GM19238 (cell line): ENCODE data around the gene CDK10.

Experiments
- DNase-seq: peaks from one replicate; pipeline ENCODE4 v3.0.0; 2011; ENCODE audit warnings: low spot score; ENCODE audit not compliant: insufficient read length

Gene CDK10

DNA sequence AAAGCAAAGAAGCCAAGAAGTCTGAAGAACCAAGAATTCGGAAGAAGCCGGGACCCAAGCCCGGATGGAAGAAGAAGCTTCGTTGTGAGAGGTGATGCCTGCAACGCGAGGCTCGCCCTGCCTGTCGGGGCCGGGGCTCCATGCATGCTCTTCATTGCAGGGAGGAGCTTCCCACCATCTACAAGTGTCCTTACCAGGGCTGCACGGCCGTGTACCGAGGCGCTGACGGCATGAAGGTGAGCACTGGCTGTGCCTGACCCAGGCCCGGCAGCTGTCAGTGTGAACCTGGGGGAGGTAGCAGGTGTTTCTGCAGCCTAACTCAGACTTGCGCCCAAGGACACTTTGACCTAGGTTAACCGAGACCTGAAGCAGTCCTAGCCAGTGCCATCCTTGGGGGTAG, 46.8 kb downstream of the CDK10 start:
- DNase-seq, result no peak

DNA sequence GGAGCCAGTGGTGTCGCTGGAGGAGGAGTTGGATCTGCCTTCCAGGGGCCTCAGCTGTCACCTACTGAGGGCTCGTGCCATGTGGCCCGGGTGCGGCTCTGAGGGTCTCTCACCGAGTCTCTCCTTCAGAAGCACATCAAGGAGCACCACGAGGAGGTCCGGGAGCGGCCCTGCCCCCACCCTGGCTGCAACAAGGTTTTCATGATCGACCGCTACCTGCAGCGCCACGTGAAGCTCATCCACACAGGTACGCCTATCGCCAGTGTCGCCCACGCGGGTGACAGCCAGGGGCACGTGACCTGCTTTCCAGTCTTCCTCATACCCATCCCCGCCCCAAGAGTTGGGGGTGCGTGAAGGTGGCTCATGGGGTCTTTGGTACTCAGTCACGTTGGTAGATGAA, 47.3 kb downstream of the CDK10 start:
- no peak for DNase-seq

DNA sequence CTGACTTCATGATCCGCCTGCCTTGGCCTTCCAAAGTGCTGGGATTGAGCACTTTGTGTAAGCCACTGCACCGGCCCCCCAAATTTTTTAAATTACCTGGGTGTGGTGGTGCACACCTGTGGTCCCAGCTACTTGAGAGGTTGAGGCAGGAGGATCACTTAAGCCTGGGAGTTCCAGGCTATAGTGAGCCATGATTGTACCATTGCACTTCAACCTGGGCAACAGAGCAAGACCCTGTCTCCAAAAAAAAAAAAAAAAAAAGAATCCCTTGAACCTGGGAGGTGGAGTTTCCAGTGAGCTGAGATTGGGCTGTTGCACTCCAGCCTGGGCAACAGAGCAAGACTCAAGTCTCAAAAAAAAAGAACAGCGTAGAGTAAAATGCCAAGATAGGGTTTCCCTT, 50.1 kb downstream of the CDK10 start:
- no peak for DNase-seq

DNA sequence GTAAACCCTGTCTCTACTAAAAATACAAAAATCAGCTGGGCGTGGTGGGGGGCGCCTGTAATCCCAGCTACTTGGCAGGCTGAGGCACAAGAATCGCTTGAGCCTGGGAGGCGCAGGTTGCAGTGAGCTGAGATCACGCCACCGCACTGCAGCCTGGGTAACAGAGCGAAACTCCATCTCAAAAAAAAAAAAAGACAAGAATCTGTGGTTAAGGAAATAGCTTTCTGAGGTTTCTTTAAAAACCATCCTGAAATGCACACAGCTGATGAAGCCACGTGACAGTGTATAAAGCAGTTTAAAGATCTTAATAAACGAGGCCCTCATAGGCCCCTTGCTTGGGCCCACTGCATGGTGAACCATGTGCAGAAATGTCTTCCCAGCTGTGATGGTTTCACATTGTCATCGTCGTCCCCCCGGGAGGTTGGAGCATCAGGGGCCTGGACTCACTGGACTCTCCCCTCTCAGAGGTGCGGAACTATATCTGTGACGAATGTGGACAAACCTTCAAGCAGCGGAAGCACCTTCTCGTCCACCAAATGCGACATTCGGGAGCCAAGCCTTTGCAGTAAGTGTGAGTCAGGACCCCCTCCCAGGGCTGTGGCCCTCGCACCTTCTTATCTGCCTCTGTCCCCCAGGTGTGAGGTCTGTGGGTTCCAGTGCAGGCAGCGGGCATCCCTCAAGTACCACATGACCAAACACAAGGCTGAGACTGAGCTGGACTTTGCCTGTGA, 51.0 kb downstream of the CDK10 start:
- DNase-seq, result no peak

DNA sequence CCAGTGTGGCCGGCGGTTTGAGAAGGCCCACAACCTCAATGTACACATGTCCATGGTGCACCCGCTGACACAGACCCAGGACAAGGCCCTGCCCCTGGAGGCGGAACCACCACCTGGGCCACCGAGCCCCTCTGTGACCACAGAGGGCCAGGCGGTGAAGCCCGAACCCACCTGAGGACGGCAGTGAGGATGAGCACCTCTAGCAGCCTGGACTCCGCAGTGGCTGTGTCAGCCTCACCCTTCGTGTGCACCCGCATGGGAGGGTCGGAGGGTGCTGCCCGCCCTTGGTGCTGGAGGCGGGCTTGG, 51.5 kb downstream of the CDK10 start:
- DNase-seq, result no peak

DNA sequence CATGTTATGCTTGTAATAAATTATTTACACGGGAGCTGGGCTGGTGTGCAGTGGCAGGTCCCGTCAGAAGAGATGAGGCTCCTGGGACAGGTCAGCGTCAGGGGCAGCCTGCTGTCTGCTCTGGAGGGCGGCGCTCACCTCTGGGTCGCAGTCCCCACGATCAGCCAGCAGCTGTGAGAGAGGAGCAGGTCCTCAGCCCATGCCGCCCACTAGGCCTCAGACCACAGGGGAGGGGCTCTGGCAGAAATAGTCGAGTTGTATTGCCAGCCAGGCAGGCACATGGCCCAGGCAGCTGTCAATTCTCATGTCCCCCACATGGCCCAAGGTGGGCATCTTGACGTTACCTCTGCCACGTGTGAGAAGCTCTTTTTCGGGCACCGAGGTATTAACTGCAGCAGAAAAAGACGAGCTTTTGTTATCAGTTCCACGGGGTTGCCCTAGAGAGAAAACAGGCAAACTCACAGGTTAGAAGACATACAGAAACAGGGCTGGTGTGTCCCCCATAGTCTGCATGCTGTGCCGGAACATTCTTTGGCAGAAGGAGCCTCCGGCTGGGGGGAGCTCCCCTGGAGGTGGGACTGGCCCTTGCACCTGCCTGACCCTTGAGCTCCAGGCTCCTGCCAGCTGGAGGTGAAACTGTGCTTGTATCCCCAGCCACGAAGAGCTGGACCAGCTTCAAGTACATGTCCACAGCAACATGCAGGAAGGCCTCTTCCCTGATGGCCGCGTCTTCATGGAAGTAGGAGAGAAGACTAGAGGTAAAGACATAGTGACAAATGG, 52.2 kb downstream of the CDK10 start:
- no peak for DNase-seq

DNA sequence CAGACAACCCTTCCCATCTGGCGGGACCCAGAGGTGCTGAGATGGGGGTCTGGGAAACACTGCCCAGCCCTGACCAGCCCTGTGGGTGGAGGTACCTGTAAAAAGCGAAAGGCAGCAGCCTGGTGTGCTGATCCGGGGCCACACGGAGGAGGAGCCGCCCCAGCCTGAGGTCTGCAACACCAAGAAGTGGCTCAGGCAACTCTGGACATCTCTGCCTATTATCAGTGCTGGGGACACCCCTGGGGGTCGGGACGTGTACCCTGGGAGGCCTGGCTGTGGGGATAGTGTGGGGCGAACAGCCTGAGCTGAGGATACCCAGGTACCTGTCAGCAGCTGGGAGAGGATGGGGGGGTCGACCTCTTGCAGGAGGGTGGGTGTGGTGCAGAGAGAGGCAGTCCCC, 52.9 kb downstream of the CDK10 start:
- DNase-seq, result no peak

DNA sequence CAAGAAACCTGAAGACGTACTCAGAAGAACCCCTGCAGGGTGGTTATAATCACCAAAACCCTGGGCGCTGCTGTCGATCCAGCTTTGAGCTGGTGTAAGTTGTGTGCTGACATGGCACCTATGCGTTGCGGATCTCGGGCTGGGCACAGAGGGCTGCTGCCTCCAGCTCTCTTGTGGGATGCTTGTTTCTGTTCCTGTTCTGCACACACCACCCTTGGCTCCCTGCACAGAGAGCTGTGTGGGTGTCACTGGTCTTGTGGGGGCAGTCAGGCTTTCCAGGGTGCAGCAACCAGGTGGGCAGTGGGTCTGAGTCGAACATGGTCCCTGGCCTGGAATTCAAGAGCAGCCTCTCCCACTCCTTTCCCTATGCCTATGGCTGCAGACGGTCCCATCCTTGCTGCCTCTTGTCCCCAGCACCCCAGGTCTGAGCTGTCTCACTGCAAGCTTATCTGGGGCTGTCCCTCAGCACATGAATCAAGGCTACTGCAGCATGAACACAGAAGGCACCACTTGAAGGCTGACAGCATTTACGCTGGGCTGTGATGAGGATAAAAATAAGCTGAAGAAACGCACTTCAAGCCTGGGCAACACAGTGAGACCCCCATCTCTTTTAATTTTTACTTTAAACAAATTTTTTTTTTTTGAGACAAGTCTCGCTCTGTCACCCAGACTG, 55.0 kb downstream of the CDK10 start:
- no peak for DNase-seq

DNA sequence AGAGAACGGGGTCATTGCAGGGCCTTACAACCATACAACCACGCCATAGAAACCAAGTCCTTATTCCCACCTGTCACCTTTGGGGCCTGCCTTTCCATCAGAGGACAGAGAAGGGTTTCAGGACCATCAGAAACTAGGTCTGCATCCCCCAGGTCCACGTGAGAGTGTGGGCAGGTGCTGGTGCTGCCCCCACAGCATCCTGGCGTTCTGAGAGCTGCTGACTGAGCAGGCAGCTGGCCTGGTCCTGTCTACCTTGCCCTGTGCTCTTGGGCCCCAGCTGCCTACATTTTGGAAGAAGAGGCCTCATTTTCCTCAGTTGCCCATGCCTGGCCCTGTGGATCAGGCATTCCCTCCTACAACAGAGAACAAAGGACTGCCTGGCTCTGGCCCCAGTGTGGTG, 56.5 kb downstream of the CDK10 start:
- DNase-seq, result no peak

DNA sequence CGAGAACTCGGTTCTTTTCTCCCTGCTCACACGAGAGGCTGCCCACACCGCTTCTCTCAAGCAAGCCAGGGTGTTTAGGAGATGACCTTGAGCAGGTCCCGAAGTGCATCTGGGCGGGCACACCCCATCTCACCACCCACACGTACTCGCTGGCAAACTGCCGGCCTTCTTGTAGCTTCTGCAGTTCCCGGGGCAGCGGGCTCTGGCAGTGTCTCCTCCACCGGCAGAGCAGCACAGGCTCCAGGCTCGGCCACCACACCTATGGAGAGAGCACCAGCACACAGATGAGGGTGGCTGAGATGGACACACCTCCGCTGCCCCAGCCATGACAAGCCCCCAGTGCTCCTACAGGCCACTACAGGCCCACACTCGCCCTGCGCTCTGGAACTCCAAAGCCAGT, 58.3 kb downstream of the CDK10 start:
- no peak for DNase-seq
